GM12892 (cell line): ENCODE data around the gene KIAA0825.

ENCODE experiments used
- POLR2A ChIP-seq: IDR thresholded peaks from 2 replicates; pipeline ENCODE4 v1.6.1; 2011; ENCODE audit warnings: low read depth, low read length, control low read depth
- POLR2AphosphoS5 ChIP-seq: IDR thresholded peaks from 2 replicates; pipeline ENCODE4 v1.6.1; 2011; ENCODE audit warnings: low read depth, low read length, control low read depth
- TAF1 ChIP-seq: IDR thresholded peaks from 2 replicates; pipeline ENCODE4 v1.6.1; 2011; ENCODE audit warnings: low read depth, mild to moderate bottlenecking, control low read depth, low read length, borderline replicate concordance

DNA sequence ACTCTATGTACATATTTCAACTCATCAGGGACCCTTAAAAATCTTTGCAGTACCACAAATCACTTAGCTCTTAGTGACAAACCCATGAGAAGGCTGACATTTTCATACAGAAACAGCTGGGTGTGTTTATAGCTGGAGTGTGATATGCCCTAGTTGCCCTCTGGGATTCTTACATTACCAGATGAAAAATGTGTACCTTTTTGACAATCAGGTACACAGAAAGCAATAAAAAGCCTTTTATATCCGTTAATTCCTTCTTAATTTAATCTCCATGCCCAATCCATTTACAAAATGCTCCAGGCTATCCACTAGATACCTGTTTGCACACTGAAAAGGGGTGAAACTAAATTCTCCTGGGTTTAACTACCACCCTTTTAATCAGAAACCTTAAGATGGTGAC, 222.9 kb downstream of the KIAA0825 start:
- TF ChIP-seq POLR2A, result no peak
- no peak for TF ChIP-seq POLR2AphosphoS5
- no peak for TF ChIP-seq TAF1
